GM18907 (cell line): ENCODE results near the gene SPATA3.
"Not testable (repeated sequence)": the region's sequence is repeated elsewhere in the genome, so short reads cannot be mapped to it uniquely, and the experiment has no call there.

Experiments used
- ATAC-seq: cut with Tn5 transposase; IDR thresholded peaks from one replicate; pipeline ENCODE4 v1.9.1; 2021; ENCODE audit warnings: mild to moderate bottlenecking, moderate library complexity; ENCODE audit not compliant: unreplicated experiment

SPATA3 gene

GRCh38 chr2:230991598-230991997 is 4.3 kb upstream of the SPATA3 start:
- ATAC-seq: no peak

GRCh38 chr2:230996661-230997060 is 740 bp downstream of the SPATA3 start:
- no peak for ATAC-seq

- ATAC-seq: no peak
These were observed 3.0 kb downstream of the SPATA3 start for GRCh38 chr2:230998882-230999281.

GRCh38 chr2:230999477-230999876 is 3.6 kb downstream of the SPATA3 start:
- no peak for ATAC-seq

GRCh38 chr2:231000211-231000904 is 4.4 kb downstream of the SPATA3 start:
- no peak for ATAC-seq

- ATAC-seq: no peak
These were observed 5.1 kb downstream of the SPATA3 start for GRCh38 chr2:231001036-231001435.

- no peak for ATAC-seq
These were observed 6.0 kb downstream of the SPATA3 start for GRCh38 chr2:231001921-231002320.

GRCh38 chr2:231002641-231003040 is 6.7 kb downstream of the SPATA3 start:
- ATAC-seq: no peak

GRCh38 chr2:231003186-231003585 is 7.3 kb downstream of the SPATA3 start:
- ATAC-seq: no peak

- ATAC-seq: not testable (repeated sequence)
These were observed 9.0 kb downstream of the SPATA3 start for GRCh38 chr2:231004930-231005329.

GRCh38 chr2:231007286-231008098 is 11.6 kb downstream of the SPATA3 start:
- no peak for ATAC-seq

GRCh38 chr2:231008131-231008530 is 12.2 kb downstream of the SPATA3 start:
- ATAC-seq: no peak

- ATAC-seq: no peak
These were observed 13.5 kb downstream of the SPATA3 start for GRCh38 chr2:231009236-231009919.

GRCh38 chr2:231010201-231010730 is 14.3 kb downstream of the SPATA3 start:
- no peak for ATAC-seq

- ATAC-seq: no peak
These were observed 15.6 kb downstream of the SPATA3 start for GRCh38 chr2:231011526-231011925.

- no peak for ATAC-seq
These were observed 16.5 kb downstream of the SPATA3 start for GRCh38 chr2:231012463-231012862.

- no peak for ATAC-seq
These were observed 17.9 kb downstream of the SPATA3 start for GRCh38 chr2:231013820-231014219.

- ATAC-seq: no peak
These were observed 19.6 kb downstream of the SPATA3 start for GRCh38 chr2:231015478-231015877.

GRCh38 chr2:231015926-231016325 is 20.0 kb downstream of the SPATA3 start:
- ATAC-seq: no peak

- ATAC-seq: no peak
These were observed 20.8 kb downstream of the SPATA3 start for GRCh38 chr2:231016566-231017230.

- no peak for ATAC-seq
These were observed 21.3 kb downstream of the SPATA3 start for GRCh38 chr2:231017231-231017598.
